ENCODE measurements around the gene NELFCD. TPM values are rescaled to one million over a fixed set of nuclear protein-coding genes. Genes with fewer than 3 reads are reported as not detected.
A peak's percentile ranks its signal among the peaks of the same experiment; 100 is the strongest.
"Not testable (repeated sequence)": the region's sequence is repeated elsewhere in the genome, so short reads cannot be mapped to it uniquely, and the experiment has no call there.

Gene NELFCD
- polyA plus RNA-seq, 1 donor (not counting 4 experiments of a cell fraction or from before 2014, with no cell fraction given) = 68.5 TPM

GRCh38 chr20:59039233-59039632, 58.2 kb downstream of the NELFCD start:
- TF ChIP-seq EZH2 (IDR thresholded peaks at IDR 0.05; ENCODE audit: low read length) = no peak
- TF ChIP-seq, protein P1, sequence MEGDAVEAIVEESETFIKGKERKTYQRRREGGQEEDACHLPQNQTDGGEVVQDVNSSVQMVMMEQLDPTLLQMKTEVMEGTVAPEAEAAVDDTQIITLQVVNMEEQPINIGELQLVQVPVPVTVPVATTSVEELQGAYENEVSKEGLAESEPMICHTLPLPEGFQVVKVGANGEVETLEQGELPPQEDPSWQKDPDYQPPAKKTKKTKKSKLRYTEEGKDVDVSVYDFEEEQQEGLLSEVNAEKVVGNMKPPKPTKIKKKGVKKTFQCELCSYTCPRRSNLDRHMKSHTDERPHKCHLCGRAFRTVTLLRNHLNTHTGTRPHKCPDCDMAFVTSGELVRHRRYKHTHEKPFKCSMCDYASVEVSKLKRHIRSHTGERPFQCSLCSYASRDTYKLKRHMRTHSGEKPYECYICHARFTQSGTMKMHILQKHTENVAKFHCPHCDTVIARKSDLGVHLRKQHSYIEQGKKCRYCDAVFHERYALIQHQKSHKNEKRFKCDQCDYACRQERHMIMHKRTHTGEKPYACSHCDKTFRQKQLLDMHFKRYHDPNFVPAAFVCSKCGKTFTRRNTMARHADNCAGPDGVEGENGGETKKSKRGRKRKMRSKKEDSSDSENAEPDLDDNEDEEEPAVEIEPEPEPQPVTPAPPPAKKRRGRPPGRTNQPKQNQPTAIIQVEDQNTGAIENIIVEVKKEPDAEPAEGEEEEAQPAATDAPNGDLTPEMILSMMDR (optimal IDR thresholded peaks at IDR 0.05 in 1 of 3, IDR thresholded peaks at IDR 0.05 in 1 of 3, conservative IDR thresholded peaks at IDR 0.05 in 1 of 3; ENCODE audit: extremely low read depth in 1 of 3, insufficient read depth in 2 of 3, low read length in 3 of 3) = no peak
- Histone ChIP-seq H3K79me2 (ENCODE audit: control insufficient read depth, insufficient read depth, low read length) (peaks cover 68% of the 10 kb centered on the region), H2AFZ (ENCODE audit: control insufficient read depth, low read length) (no peak overlapping the region), H3K4me1 (ENCODE audit: control insufficient read depth, extremely low read depth, insufficient read depth, low read length) (peaks cover 32% of the 10 kb centered on the region), H3K9me1 (ENCODE audit: control insufficient read depth, extremely low read depth, insufficient read depth, low read length) (peaks cover 4% of the 10 kb centered on the region), H3K9ac (ENCODE audit: control insufficient read depth, extremely low read depth, insufficient read depth, low read length) (no peak overlapping the region), H3K27ac (ENCODE audit: control insufficient read depth, insufficient read depth, low read length) (peak overlapping the region; percentile 44), H3K9me3 (ENCODE audit: control insufficient read depth, low read depth, low read length) (no peaks in the 10 kb centered on the region), H3K36me3 (ENCODE audit: control insufficient read depth in 2 of 2, extremely low read depth in 1 of 2, insufficient read depth in 2 of 2, low read length in 2 of 2) (peaks cover 27 to 40% of the 10 kb centered on the region in 2 experiments), H3K4me2 (ENCODE audit: control insufficient read depth, extremely low read depth, insufficient read depth, low read depth, low read length) (peak overlapping the region; percentile 46), H3K4me3 (ENCODE audit: control insufficient read depth in 2 of 3, extremely low read depth in 1 of 3, insufficient read depth in 2 of 3, low read depth in 1 of 3, low read length in 3 of 3) (peak overlapping the region in 1 of 3 experiments; percentile 3), H3K27me3 (ENCODE audit: control insufficient read depth, extremely low read depth, insufficient read depth, low read length) (no peaks in the 10 kb centered on the region), H4K20me1 (ENCODE audit: control insufficient read depth, extremely low read depth, insufficient read depth, low read length) (no peaks in the 10 kb centered on the region)
- DNase-seq (ENCODE audit: low read depth, low spot score) (no peak), FAIRE-seq (no peak)
- dilution Hi-C loops (cut with MboI; ENCODE audit: extremely low pct_ligation_motif_present, low sequenced_read_pairs) = no loop called here

DNA sequence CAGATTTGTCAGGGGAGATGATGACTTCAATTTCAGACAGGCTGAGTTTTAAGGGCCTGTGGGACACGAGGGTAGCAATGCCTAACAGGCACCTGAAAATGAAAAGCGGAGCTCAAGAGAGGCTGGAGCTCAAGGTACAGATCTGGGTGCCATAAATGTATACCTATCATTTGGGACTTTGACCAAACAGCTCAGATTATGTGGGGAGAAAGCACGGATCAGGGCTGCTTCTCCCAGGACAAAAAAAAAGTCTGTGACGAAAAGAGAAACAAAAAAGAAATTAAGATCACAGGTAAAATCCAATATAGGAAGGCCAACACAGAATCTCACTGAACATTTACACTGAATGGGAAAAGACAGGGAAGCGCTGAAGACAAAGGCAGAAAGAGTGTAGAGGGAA, 59.6 kb downstream of the NELFCD start:
- Histone ChIP-seq H3K79me2 (ENCODE audit: control insufficient read depth, insufficient read depth, low read length) (peaks cover 65% of the 10 kb centered on the region), H2AFZ (ENCODE audit: control insufficient read depth, low read length) (no peak overlapping the region), H3K4me3 (ENCODE audit: control insufficient read depth in 2 of 3, extremely low read depth in 1 of 3, insufficient read depth in 2 of 3, low read depth in 1 of 3, low read length in 3 of 3) (peak overlapping the region in 1 of 3 experiments; percentile 2), H3K27ac (ENCODE audit: control insufficient read depth, insufficient read depth, low read length) (no peak overlapping the region), H4K20me1 (ENCODE audit: control insufficient read depth, extremely low read depth, insufficient read depth, low read length) (no peaks in the 10 kb centered on the region), H3K27me3 (ENCODE audit: control insufficient read depth, extremely low read depth, insufficient read depth, low read length) (no peaks in the 10 kb centered on the region), H3K4me1 (ENCODE audit: control insufficient read depth, extremely low read depth, insufficient read depth, low read length) (peaks cover 32% of the 10 kb centered on the region), H3K36me3 (ENCODE audit: control insufficient read depth in 2 of 2, extremely low read depth in 1 of 2, insufficient read depth in 2 of 2, low read length in 2 of 2) (peaks cover 23 to 37% of the 10 kb centered on the region in 2 experiments), H3K9me3 (ENCODE audit: control insufficient read depth, low read depth, low read length) (no peaks in the 10 kb centered on the region), H3K4me2 (ENCODE audit: control insufficient read depth, extremely low read depth, insufficient read depth, low read depth, low read length) (peak overlapping the region; percentile 73), H3K9me1 (ENCODE audit: control insufficient read depth, extremely low read depth, insufficient read depth, low read length) (peaks cover 4% of the 10 kb centered on the region), H3K9ac (ENCODE audit: control insufficient read depth, extremely low read depth, insufficient read depth, low read length) (no peak overlapping the region)
- no peak for TF ChIP-seq EZH2 (IDR thresholded peaks at IDR 0.05; ENCODE audit: low read length)
- TF ChIP-seq, protein P1 (optimal IDR thresholded peaks at IDR 0.05 in 1 of 3, IDR thresholded peaks at IDR 0.05 in 1 of 3, conservative IDR thresholded peaks at IDR 0.05 in 1 of 3; ENCODE audit: extremely low read depth in 1 of 3, insufficient read depth in 2 of 3, low read length in 3 of 3) = no peak
- DNase-seq (ENCODE audit: low read depth, low spot score) = no peak
- dilution Hi-C loops (cut with MboI; ENCODE audit: extremely low pct_ligation_motif_present, low sequenced_read_pairs) = no loop called here
- FAIRE-seq = no peak

- H3K9me3 ChIP-seq (ENCODE audit: control insufficient read depth, low read depth, low read length); H4K20me1 ChIP-seq (ENCODE audit: control insufficient read depth, extremely low read depth, insufficient read depth, low read length); H3K9me1 ChIP-seq (ENCODE audit: control insufficient read depth, extremely low read depth, insufficient read depth, low read length); H2AFZ ChIP-seq (ENCODE audit: control insufficient read depth, low read length); DNase-seq (ENCODE audit: low read depth, low spot score); H3K27me3 ChIP-seq (ENCODE audit: control insufficient read depth, extremely low read depth, insufficient read depth, low read length); dilution Hi-C loops (cut with MboI; ENCODE audit: extremely low pct_ligation_motif_present, low sequenced_read_pairs); FAIRE-seq: not testable (repeated sequence)
- Histone ChIP-seq H3K79me2 (ENCODE audit: control insufficient read depth, insufficient read depth, low read length) (peaks cover 58% of the 10 kb centered on the region), H3K36me3 (ENCODE audit: control insufficient read depth in 2 of 2, extremely low read depth in 1 of 2, insufficient read depth in 2 of 2, low read length in 2 of 2) (peaks cover 16 to 30% of the 10 kb centered on the region in 2 experiments), H3K27ac (ENCODE audit: control insufficient read depth, insufficient read depth, low read length) (peak overlapping the region; percentile 80), H3K4me3 (ENCODE audit: control insufficient read depth in 2 of 3, extremely low read depth in 1 of 3, insufficient read depth in 2 of 3, low read depth in 1 of 3, low read length in 3 of 3) (peak overlapping the region; percentile 75 to 95 (median 85)), H3K9ac (ENCODE audit: control insufficient read depth, extremely low read depth, insufficient read depth, low read length) (peak overlapping the region; percentile 86), H3K4me1 (ENCODE audit: control insufficient read depth, extremely low read depth, insufficient read depth, low read length) (peaks cover 32% of the 10 kb centered on the region), H3K4me2 (ENCODE audit: control insufficient read depth, extremely low read depth, insufficient read depth, low read depth, low read length) (peak overlapping the region; percentile 73)
Measured at GRCh38 chr20:59041487-59041886, 60.4 kb downstream of the NELFCD start.

All from keratinocyte (primary cell).